GM19035 (cell line): ENCODE data around the gene HELB.

ENCODE experiments used
- ATAC-seq: cut with Tn5 transposase; IDR thresholded peaks from one replicate; pipeline ENCODE4 v1.9.1; 2021; ENCODE audit not compliant: unreplicated experiment

Gene HELB

DNA sequence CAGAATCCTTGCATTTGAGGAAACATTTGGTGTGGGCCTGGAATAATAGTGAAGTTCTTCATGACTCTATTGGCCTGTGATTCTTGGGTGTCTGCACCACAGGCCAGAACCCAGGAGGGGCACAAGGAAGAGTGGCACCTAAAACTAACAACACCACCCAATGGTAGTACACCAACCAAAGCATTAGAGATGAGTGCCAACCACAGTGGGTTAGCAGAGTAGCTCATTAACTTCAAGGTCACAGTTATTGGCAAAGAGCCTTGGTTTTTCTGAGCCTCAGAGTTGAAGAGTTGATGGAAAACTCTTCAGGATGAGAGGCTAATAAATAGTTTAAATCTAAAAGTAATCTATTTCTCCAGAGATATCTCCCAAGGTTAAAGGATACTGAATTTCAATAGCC is 57.0 kb downstream of the HELB start:
- no peak for ATAC-seq

DNA sequence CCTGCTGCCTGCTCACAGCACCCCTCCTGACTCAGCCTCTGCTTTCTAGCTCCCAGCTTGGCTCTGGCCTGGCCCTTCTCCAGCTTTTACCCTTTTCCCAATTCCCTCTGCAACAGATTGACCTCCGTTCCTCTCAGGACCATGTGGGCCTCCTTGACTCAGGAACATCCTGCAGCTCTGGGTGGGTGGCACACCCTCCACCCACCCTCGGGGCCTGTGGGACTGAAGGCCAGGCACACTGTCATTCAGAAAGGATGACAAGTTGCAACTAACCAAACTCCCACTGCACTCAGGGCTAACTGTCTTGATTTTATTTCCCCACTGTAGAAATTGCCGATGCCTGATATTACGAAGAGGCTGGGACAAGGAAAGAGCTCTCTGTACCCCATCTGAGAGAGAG is 59.4 kb downstream of the HELB start:
- no peak for ATAC-seq

DNA sequence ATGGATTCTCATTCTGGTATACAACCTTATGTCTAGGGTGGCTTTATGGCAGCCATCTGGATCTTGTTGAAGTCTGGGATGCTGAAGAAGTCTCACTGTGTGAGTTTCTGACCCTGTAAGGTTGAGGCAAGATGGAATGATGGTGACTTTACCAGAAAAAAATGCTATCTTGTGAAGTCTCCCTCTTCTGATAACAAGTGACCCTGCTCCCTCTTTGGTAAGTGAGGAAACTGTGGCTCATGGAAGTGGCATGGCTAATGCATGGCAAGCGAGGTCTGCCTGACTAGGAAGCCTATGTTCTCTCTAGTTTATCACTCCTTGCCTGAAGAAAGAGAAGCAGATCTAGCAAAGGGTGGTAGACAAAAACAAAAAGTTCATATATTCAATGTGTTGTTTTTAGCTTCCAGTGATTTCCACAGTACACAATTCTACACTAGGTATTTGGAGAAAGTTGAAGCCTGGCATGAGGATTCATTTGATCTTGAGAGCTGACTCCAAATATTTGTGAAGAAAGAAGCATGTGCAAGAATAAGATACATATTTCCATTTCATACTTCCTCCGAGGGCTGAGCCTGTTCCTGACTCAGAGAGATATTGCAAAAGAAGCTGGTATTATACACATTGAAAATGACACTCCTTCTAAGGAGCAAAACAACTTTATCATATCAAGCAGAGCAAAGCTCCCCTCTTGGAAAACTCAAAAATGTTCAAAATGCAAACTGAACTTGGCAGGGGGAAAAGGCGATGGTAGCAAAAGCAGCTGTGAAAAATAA is 63.6 kb downstream of the HELB start:
- no peak for ATAC-seq

DNA sequence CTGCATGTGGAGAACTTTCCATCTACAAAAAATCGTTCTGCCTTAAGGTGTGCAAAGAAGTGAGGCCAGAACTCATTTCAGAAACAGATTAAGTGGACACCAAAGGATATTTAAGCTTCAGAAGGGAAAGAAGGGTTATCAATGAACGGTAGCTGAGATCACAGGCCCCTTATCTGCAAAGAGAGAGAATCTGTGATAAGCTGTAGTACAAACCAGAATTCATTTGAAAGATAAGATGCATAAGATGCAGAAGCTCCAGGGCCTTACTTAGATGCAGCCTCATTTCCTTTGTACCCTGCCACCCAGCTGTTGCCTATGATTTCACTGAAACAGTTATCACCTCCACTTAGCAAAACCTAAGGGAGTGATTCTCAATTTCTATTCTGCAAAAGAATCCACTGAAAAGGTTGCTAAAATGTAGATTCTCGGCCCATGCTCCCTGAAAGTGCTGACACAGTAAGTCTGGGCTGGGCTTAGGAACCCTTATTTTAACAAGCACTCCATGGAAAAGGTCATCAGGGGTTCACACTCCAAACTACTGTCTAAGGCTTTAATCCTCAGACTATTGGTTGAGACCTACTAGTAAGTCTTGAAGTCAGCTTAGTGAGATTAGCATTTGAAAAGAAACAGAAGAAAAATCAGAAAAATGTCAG is 64.8 kb downstream of the HELB start:
- ATAC-seq, result no peak

DNA sequence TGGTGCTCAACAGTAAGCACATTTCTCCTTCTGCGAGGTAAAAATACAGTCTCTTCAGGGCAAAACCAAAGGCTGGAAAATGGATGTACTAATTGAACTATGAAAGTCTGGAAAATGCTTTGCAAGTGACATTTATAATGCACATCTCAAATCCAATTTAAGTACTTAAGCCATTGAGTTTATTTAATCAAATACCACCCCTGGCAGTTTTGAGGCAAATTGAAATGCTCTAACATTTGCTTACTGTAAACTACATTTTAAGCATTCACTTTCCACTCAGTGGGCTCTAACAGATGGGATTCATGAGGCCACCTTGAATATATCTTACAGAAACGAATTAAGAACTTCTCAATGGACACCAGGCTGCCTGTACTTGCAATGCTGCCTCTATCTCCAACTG is 69.7 kb downstream of the HELB start:
- ATAC-seq, result no peak

DNA sequence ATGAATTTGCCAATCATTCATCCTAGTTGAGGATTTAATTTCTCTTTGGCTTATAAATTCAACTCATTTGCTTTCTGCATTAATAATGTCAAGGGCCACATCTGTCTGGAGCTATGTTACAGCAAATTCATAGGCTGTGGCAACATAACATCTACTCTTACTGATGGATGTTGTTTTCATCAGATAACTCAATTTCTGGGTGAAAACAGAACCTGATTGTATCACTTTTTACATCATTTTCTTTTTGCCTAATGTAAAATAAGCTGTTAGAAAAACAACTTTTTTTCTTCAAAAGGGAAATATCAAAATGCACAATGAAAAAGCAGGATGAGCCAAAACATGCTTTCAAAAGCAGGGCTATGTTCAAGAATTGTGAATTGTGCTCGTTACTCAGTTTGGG is 73.3 kb downstream of the HELB start:
- no peak for ATAC-seq

DNA sequence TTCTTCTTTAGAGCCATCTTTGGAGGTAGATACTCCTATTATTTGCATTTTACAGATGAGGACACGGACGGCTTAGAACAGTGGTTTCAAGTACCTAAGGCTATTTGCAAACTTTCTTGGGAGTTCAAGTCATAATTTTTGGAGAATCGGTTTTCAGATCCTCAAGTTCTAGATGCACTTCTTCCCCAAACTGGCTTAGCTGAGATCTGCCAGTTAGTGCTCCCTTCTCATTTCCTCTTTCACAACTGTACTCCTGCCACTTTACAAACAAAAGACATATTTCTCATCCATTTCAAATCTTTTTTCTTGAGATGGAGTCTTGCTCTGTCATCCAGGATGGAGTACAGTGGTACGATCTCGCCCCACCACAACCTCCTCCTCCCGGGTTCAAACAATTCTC is 77.3 kb downstream of the HELB start:
- ATAC-seq, result no peak

DNA sequence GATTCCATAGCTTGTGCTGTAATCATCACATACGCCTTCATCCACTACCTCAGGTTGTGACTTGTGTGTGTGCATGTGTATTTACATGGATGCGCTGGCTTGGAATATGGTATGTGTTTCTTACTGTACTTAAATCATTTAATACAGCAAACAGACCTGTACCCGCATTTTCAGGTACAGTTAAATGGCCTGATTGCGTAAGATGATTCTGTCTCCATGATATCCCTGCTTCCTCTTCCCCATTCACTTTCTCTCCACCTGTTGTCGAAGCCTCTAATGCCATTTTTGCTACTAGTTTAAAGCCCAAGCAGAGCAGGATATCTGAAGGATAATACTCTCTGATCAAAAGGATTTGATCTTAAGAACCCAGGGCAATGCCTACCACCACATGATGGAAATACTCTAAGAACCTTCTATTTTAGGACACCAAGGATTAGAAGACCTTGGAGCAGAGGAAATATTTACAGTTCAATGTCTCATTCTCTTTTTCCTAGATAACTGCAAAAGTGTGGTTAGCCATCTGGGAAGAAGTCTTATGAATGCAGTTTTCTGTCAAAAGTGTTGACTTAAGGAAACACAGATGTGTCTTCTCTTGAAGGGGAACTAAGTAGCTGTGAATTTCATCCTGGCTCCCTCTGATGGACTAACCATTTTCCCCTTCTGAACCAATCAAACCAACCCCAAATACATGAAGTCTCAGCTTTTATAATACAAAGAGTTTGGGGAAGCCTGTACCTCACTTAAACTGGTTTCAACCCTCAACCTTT is 78.7 kb downstream of the HELB start:
- no peak for ATAC-seq

DNA sequence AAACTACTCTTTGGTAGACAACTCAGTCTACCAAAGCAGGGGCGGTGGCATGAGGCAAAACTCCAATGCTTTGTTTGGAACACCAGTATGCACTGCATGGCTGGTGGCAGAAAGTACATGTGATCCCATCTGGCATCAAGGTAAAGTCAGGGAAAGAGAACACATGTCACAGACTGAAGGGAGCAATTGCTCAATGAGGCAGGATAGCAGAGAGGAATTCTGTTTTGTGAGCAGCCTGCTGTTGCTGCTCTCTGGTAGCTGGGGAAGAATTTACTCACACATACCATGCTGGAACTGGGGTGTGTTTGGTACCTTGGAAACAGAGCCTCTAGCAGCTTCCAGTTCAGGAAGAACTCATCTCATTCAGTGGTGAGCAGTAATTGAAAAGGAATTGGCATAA is 84.8 kb downstream of the HELB start:
- no peak for ATAC-seq
